Colonic mucosa (tissue), 4 donors: ENCODE measurements around the gene ZDHHC11. TPM values are rescaled to one million over a fixed set of nuclear protein-coding genes. Genes with fewer than 3 reads are reported as not detected.
"Not testable (repeated sequence)": the region's sequence is repeated elsewhere in the genome, so short reads cannot be mapped to it uniquely, and the experiment has no call there.

Experiments used
- DNase-seq: peaks from one replicate; pipeline ENCODE4 v3.0.0-alpha.2; 2020
- H3K27ac ChIP-seq: fragments of 200-600 bp; one replicate; pipeline ENCODE4 v1.8.0; 2021
- H3K27me3 ChIP-seq: fragments of 200-600 bp; one replicate; pipeline ENCODE4 v1.8.0; 2021
- H3K36me3 ChIP-seq: fragments of 200-600 bp; one replicate; pipeline ENCODE4 v1.8.0; 2021
- H3K4me1 ChIP-seq: fragments of 200-600 bp; one replicate; pipeline ENCODE4 v1.8.0; 2021; ENCODE audit warnings: mild to moderate bottlenecking
- H3K4me3 ChIP-seq: fragments of 200-600 bp; one replicate; pipeline ENCODE4 v1.8.0; 2021
- H3K9ac ChIP-seq, 2 donors: one replicate each; pipeline ENCODE4 v1.7.0; 2013; ENCODE audit warnings: control low read depth in 2 of 2, low read depth in 2 of 2, low read length in 2 of 2
- H3K9me3 ChIP-seq: fragments of 200-600 bp; one replicate; pipeline ENCODE4 v1.8.0; 2021
- CTCF ChIP-seq: fragments of 200-600 bp; IDR thresholded peaks from one replicate; pipeline ENCODE4 v1.8.0; 2022; ENCODE audit warnings: antibody characterized with exemption, mild to moderate bottlenecking
- intact Hi-C: fragments of 100-400 bp; cut with DNase I; formaldehyde crosslinking; loops from one replicate; pipeline ENCODE4 v1.14.1; 2022
- total RNA-seq, 2 donors: library from RNA; stranded (reverse); fragmentation: NEBNext Ultra II Directional in 1 of 2; extraction: Animal tissue kit (Norgen Biotek cat#: 25700) in 1 of 2; gene quantifications; one replicate each; pipeline ENCODE4 v1.2.1, GENCODE V29; 2021
- donor health status: healthy.
- donor health status: DM: no; HTN: no; CAD: no.
- donor health status: DM: no; HTN: no; CAD: no.

The ZDHHC11 gene
- total RNA-seq, 2 donors from 2014 or later = 2.9 to 7.8 TPM

DNA sequence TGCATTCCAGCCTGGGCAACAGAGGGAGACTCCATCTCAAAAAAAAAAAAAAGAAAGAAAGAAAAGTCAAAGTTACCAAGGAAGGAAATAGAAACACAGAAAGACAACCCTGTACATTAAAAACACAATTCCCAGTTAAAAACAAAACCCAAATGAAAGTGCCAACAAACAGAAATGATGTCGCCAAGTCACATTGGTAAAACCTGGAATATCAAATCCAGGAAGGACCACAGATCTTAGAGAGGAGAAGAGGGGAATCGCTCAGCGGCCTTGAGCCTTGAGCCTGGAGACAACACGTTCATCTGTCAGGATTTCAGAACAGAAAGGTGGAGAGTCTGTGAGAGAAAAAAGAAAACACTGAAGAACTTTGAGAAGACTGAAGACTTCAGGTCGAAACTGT is 1.2 kb upstream of the ZDHHC11 start:
- Histone ChIP-seq H3K27ac (no peak overlapping the region), H3K4me1 (no peaks in the 10 kb centered on the region), H3K36me3 (no peaks in the 10 kb centered on the region), H3K9me3 (no peaks in the 10 kb centered on the region), H3K9ac (no peak overlapping the region), H3K4me3 (no peak overlapping the region), H3K27me3 (peaks cover 12% of the 10 kb centered on the region)
- TF ChIP-seq CTCF = no peak
- no peak for DNase-seq
- intact Hi-C loops = no loop called here

GRCh38 chr5:851553-851952 is 767 bp upstream of the ZDHHC11 start:
- Histone ChIP-seq H3K4me3 (no peak overlapping the region), H3K4me1 (no peaks in the 10 kb centered on the region), H3K36me3 (no peaks in the 10 kb centered on the region), H3K27me3 (peaks cover 12% of the 10 kb centered on the region), H3K9ac (no peak overlapping the region), H3K9me3 (no peaks in the 10 kb centered on the region), H3K27ac (no peak overlapping the region)
- TF ChIP-seq CTCF = no peak
- intact Hi-C loops = no loop called here
- DNase-seq = no peak

DNA sequence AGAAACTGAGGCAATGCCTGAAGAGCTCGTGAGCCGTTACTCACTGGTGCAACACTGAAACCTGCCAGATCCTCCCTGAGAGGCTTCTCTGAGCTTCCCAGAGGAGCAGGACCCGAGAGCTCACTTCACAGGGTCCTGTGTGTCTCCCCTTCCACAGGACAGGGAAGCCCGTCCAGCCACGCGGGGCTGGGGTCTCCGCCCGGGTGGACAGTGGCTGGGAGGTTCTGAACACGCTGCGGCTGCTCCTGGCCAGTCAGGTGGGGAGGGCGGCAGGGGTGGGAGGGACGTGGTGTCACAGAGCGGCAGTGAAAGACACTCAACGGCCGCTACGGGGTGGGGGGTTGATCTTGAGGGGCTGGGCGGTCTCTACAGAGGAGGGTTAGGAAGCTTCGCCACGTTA is 290 bp upstream of the ZDHHC11 start:
- H3K9me3 ChIP-seq = no peaks in the 10 kb centered on the region
- H3K36me3 ChIP-seq = no peaks in the 10 kb centered on the region
- no peak for TF ChIP-seq CTCF
- no peak overlapping the region for H3K4me3 ChIP-seq
- peaks cover 12% of the 10 kb centered on the region for H3K27me3 ChIP-seq
- H3K9ac ChIP-seq = no peak overlapping the region
- no peak for DNase-seq
- no peaks in the 10 kb centered on the region for H3K4me1 ChIP-seq
- intact Hi-C loops = no loop called here
- no peak overlapping the region for H3K27ac ChIP-seq

DNA sequence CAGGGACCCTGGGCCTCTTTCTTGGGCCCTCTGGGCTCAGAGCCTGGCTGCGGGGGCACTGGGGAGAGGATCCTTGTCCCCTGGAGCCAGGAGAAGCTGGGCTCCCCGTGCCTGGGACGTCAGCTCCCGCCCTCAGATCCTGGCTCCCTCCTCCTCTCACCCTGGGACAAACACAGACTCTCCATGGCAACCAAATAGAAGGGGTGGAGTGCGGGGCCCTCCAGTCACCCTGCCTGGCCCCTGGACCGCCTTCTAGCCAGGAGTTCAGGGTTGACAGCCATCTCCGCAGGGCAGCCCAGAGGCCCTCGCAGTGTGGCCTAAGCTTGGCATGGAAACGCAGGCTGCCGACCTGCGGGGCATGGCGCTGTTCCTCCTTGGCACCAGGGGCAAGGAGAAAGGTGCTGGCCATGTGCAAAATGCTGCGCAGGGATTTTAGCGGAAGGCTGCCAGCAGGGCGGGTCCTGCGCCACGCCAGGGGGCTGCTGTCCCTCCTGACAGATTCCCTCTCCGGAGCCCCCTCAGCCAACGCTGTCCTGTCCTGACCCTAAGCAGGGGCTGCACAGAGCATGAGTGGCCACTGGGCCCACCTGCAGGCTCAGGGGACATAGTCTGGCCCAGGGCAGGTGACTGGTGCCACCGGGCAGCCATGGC is 1.0 kb downstream of the ZDHHC11 start:
- no peaks in the 10 kb centered on the region for H3K9me3 ChIP-seq
- no peaks in the 10 kb centered on the region for H3K36me3 ChIP-seq
- no peaks in the 10 kb centered on the region for H3K4me1 ChIP-seq
- no peak overlapping the region for H3K27ac ChIP-seq
- DNase-seq = no peak
- intact Hi-C loops = no loop called here
- peaks cover 12% of the 10 kb centered on the region for H3K27me3 ChIP-seq
- TF ChIP-seq CTCF = no peak
- H3K4me3 ChIP-seq = no peak overlapping the region
- H3K9ac ChIP-seq = no peak overlapping the region

DNA sequence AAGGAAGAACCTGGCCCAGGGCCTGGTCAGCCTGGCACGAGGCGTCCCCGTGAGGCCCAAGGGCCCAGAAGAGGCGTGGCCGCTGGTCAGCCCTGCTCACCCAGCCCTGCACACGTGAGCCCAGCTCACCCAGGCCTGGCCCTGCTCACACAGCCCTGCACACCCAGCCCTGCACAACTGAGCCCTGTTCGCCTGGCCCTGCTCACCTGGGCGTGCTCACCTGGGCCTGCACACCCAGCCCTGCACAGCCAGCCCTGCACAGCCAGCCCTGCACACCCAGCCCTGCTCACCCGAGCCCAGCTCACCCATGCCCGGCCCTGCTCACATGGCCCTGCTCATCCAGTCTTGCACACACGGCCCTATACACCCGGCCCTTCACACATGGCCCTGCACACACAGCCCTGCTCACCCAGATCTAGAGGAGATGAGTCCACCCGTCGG is 2.1 kb downstream of the ZDHHC11 start:
- DNase-seq = no peak
- Histone ChIP-seq H3K4me1 (no peaks in the 10 kb centered on the region), H3K36me3 (no peaks in the 10 kb centered on the region), H3K4me3 (no peak overlapping the region), H3K9ac (no peak overlapping the region), H3K9me3 (no peaks in the 10 kb centered on the region), H3K27ac (no peak overlapping the region), H3K27me3 (peaks cover 12% of the 10 kb centered on the region)
- no peak for TF ChIP-seq CTCF
- intact Hi-C loops = no loop called here

DNA sequence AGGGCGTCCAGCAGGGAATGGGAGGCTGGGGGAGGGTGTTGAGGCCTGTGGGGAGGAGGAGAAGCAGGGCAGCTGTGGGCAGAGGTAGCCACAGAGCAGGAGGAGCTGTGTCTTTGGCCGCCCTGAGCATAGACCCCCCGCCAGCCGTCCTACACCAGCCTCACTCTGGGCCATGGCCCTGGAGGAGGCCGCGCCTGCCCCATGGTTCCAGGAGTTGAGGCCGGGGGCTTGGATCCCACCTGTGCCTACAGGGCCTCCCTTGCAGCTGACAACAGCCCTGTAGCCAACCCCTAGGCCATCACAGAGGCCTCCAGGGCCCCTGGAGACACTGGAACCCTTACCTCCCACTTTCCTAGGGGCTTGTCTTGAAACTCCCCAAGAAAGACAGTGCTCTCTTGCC is 3.0 kb downstream of the ZDHHC11 start:
- not testable (repeated sequence) for H3K9me3 ChIP-seq, H3K4me3 ChIP-seq, H3K27ac ChIP-seq, H3K9ac ChIP-seq, DNase-seq, H3K4me1 ChIP-seq, H3K36me3 ChIP-seq
- H3K27me3 ChIP-seq = peaks cover 12% of the 10 kb centered on the region
- intact Hi-C loops = loop anchor here (2.0 kb wide), 1 partner anchor 91 kb away; no protein-coding TSS in a partner anchor

DNA sequence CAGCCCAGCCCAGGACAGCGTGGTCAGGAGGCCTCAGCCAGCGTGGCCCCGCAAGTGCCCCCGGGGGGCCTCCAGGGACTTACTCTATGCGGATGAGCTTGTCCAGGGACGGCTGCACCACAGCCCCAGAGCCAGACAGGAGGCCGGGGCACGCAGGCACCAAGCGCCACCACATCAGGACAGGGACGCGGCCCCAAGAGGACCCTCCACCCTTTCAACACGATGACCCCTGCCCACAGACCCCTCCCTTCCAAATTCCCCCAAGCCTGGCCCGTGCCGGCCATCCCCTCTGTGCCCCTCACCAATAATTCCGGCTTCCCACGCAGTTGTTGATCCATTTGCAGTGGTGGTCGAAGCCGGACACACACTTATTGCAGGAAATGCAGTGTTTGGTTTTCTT is 3.6 kb downstream of the ZDHHC11 start:
- not testable (repeated sequence) for H3K4me1 ChIP-seq, H3K27ac ChIP-seq, H3K36me3 ChIP-seq, H3K4me3 ChIP-seq, H3K9me3 ChIP-seq, DNase-seq, H3K9ac ChIP-seq
- intact Hi-C loops = loop anchor here (2.0 kb wide), 1 partner anchor 90 kb away; no protein-coding TSS in a partner anchor
- H3K27me3 ChIP-seq = peaks cover 12% of the 10 kb centered on the region

GRCh38 chr5:846602-847091 is 4.1 kb downstream of the ZDHHC11 start:
- not testable (repeated sequence) for H3K9ac ChIP-seq, DNase-seq
- intact Hi-C loops = loop anchor here (2.0 kb wide), 1 partner anchor 90 kb away; no protein-coding TSS in a partner anchor

More at GRCh38 chr5:846602-847091, 4.1 kb downstream of the ZDHHC11 start:
- H3K4me3 ChIP-seq, H3K36me3 ChIP-seq, H3K4me1 ChIP-seq, H3K9me3 ChIP-seq, H3K27ac ChIP-seq: not testable (repeated sequence)
- H3K27me3 ChIP-seq = peaks cover 12% of the 10 kb centered on the region
